Renal pelvis (tissue), 4 donors: ENCODE measurements around the gene PALM. TPM values are rescaled to one million over a fixed set of nuclear protein-coding genes. Genes with fewer than 3 reads are reported as not detected.

ENCODE experiments used
- DNase-seq: peaks from one replicate; pipeline ENCODE4 v3.0.0-alpha.2; 2013
- polyA plus RNA-seq, 3 donors: library from polyadenylated mRNA; unstranded; fragments of 120-200 nt; gene quantifications; one replicate each; pipeline ENCODE4 v1.2.1, GENCODE V29; 2013; ENCODE audit not compliant: insufficient read length in 3 of 3

Gene PALM
- polyA plus RNA-seq, 3 donors = 89.8 to 119 (median 113) TPM

GRCh38 chr19:796692-797527, 88.2 kb downstream of the PALM start, which contains the start of gene PTBP1:
Gene PTBP1, plus strand, starts transcription at chr19:797452. Its CDS starts 46 bp downstream, at chr19:797498.
- DNase-seq = peak; percentile 100

Other genes with a start within 250 kb of the PALM start
- gene SHC2, start 247.9 kb upstream of the PALM start, polyA plus RNA-seq = 10 to 100 TPM; 30.2 to 57.5 (median 36.2) TPM
- gene MADCAM1, start 212.4 kb upstream of the PALM start, polyA plus RNA-seq = 1 to 10 TPM; 5.3 to 7.0 (median 5.7) TPM
- 10 to 100 TPM; 10.6 to 19.5 (median 14.0) TPM for gene TPGS1, start 201.4 kb upstream of the PALM start, polyA plus RNA-seq
- 10 to 100 TPM; 57.2 to 81.2 (median 68.3) TPM for gene CDC34, start 177.2 kb upstream of the PALM start, polyA plus RNA-seq
- gene GZMM, start 164.9 kb upstream of the PALM start, polyA plus RNA-seq = under 1 TPM; 0.14 to 0.49 (median 0.36) TPM
- gene BSG, start 136.3 kb upstream of the PALM start, polyA plus RNA-seq = 100 to 1,000 TPM; 474 to 595 (median 592) TPM
- under 1 TPM; 0.27 to 0.48 (median 0.30) TPM for gene HCN2, start 119.1 kb upstream of the PALM start, polyA plus RNA-seq
- 10 to 100 TPM; 64.7 to 78.3 (median 70.9) TPM for gene POLRMT, start 75.4 kb upstream of the PALM start, polyA plus RNA-seq
- 1 to 10 TPM in 1 of 3 donors, under 1 TPM in 2; 0.83 to 1.1 (median 0.91) TPM for gene FGF22, start 69.1 kb upstream of the PALM start, polyA plus RNA-seq
- 10 to 100 TPM; 33.8 to 35.9 (median 35.8) TPM for gene RNF126, start 45.7 kb upstream of the PALM start, polyA plus RNA-seq
- gene FSTL3, start 32.5 kb upstream of the PALM start, polyA plus RNA-seq = 10 to 100 TPM; 21.7 to 24.4 (median 23.3) TPM
- under 1 TPM in 2 of 3 donors, not detected in 1; 0.33 to 0.51 TPM for gene PRSS57, start 13.5 kb upstream of the PALM start, polyA plus RNA-seq
- 10 to 100 TPM in 1 of 3 donors, 1 to 10 TPM in 2; 7.1 to 11.2 (median 7.5) TPM for gene MISP, start 42.2 kb downstream of the PALM start, polyA plus RNA-seq
- gene PTBP1, start 88.5 kb downstream of the PALM start, polyA plus RNA-seq = 100 to 1,000 TPM; 400 to 450 (median 417) TPM
- 10 to 100 TPM; 11.2 to 25.9 (median 17.1) TPM for gene PLPPR3, start 113.0 kb downstream of the PALM start, polyA plus RNA-seq
- 1 to 10 TPM; 1.0 to 3.4 (median 2.2) TPM for gene AZU1, start 118.9 kb downstream of the PALM start, polyA plus RNA-seq
- gene PRTN3, start 132.1 kb downstream of the PALM start, polyA plus RNA-seq = 1 to 10 TPM; 1.2 to 2.0 (median 1.4) TPM
- gene ELANE, start 143.4 kb downstream of the PALM start, polyA plus RNA-seq = under 1 TPM; 0.25 to 0.51 (median 0.46) TPM
- gene CFD, start 150.7 kb downstream of the PALM start, polyA plus RNA-seq = 1 to 10 TPM; 3.9 to 4.4 (median 4.2) TPM
- gene MED16, start 184.3 kb downstream of the PALM start, polyA plus RNA-seq = 10 to 100 TPM; 60.6 to 71.4 (median 63.5) TPM
- not detected for gene RNU6-9, start 184.5 kb downstream of the PALM start, polyA plus RNA-seq
- gene R3HDM4, start 204.3 kb downstream of the PALM start, polyA plus RNA-seq = 10 to 100 TPM; 43.1 to 58.3 (median 51.9) TPM
- gene KISS1R, start 208.4 kb downstream of the PALM start, polyA plus RNA-seq = 1 to 10 TPM in 1 of 3 donors, under 1 TPM in 2; 0.94 to 1.3 (median 0.98) TPM
- 10 to 100 TPM; 25.3 to 38.8 (median 31.6) TPM for gene ARID3A, start 217.1 kb downstream of the PALM start, polyA plus RNA-seq